Activated CD8-positive, alpha-beta T cell treated with anti-CD3 and anti-CD28 coated beads for 36 hours (primary cell): ENCODE results near the gene SGF29. TPM values are rescaled to one million over a fixed set of nuclear protein-coding genes. Genes with fewer than 3 reads are reported as not detected.

ENCODE experiments used
- total RNA-seq, 2 experiments: library from RNA; stranded (reverse); gene quantifications; one replicate each; pipeline ENCODE4 v1.2.3, GENCODE V29; 2021

Gene SGF29
- total RNA-seq, 2 experiments from 2014 or later, result 25.0 TPM

Other genes starting within 250 kb of the SGF29 start
- under 1 TPM in 1 of 2 experiments, not detected in 1; 0.52 TPM for gene NPIPB6, start 190.4 kb upstream of the SGF29 start, total RNA-seq
- 10 to 100 TPM; 25.0 to 56.5 TPM for gene EIF3CL, start 150.1 kb upstream of the SGF29 start, total RNA-seq
- not detected for gene NPIPB7, start 81.6 kb upstream of the SGF29 start, total RNA-seq
- gene CLN3, start 61.8 kb upstream of the SGF29 start, total RNA-seq, result 10 to 100 TPM; 24.2 to 30.2 TPM
- 1 to 10 TPM; 5.5 TPM for gene APOBR, start 59.3 kb upstream of the SGF29 start, total RNA-seq
- gene IL27, start 47.1 kb upstream of the SGF29 start, total RNA-seq, result not detected
- not detected for gene NUPR1, start 14.9 kb upstream of the SGF29 start, total RNA-seq
- gene SULT1A2, start 43.1 kb downstream of the SGF29 start, total RNA-seq, result 1 to 10 TPM in 1 of 2 experiments, under 1 TPM in 1; 0.81 to 1.0 TPM
- 10 to 100 TPM; 15.6 to 17.4 TPM for gene SULT1A1, start 56.1 kb downstream of the SGF29 start, total RNA-seq
- not detected for gene NPIPB8, start 84.1 kb downstream of the SGF29 start, total RNA-seq
- 100 to 1,000 TPM; 837 to 851 TPM for gene EIF3C, start 157.5 kb downstream of the SGF29 start, total RNA-seq
- gene NPIPB9, start 197.9 kb downstream of the SGF29 start, total RNA-seq, result 1 to 10 TPM; 3.8 TPM